HG03045 (cell line): ENCODE results near the gene KIAA1671.

ENCODE experiments used
- ATAC-seq: cut with Tn5 transposase; IDR thresholded peaks from one replicate; pipeline ENCODE4 v1.9.1; 2021; ENCODE audit warnings: mild to moderate bottlenecking, moderate library complexity; ENCODE audit not compliant: unreplicated experiment

KIAA1671 gene

DNA sequence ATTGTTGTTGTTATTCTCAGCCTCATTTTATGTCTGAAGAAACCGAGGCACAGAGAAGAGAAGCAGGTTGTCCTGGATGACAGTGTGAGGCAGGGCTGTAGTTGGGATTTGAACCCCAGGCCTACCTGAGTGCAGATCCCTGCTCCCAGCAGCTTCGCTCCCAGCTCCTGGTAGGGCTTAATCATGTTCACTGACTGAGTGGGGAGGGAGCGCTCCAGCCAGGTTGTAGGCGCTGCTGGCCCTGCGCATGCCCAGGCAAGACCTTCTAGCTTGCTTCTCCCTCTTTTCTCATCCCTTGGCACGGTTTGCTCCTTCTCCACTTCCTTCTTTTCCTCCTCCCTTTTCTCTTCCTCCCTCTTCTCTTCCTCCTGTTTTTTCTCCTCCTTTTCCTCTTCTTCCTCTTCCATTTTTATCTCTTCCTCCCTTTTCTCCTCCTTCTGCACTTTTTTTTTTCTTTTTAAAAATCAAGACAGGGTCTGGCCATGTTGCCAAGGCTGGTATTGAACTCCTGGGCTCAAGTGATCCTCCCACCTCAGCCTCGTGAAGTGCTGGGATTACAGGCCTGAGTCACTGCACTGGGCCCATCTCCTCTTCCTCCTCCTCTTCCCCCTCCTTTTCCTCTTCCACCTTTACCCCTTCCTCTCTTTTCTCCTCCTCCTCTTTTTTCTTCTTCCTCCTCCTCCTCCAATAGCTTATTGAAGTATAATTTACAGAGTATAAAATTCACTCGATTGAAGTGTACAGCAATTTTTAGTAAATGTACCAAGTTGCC lies 109.3 kb downstream of the KIAA1671 start:
- no peak for ATAC-seq

- no peak for ATAC-seq
Measured at GRCh38 chr22:25062386-25063085, 110.0 kb downstream of the KIAA1671 start.

GRCh38 chr22:25064894-25065560 lies 112.5 kb downstream of the KIAA1671 start:
- ATAC-seq, result no peak

DNA sequence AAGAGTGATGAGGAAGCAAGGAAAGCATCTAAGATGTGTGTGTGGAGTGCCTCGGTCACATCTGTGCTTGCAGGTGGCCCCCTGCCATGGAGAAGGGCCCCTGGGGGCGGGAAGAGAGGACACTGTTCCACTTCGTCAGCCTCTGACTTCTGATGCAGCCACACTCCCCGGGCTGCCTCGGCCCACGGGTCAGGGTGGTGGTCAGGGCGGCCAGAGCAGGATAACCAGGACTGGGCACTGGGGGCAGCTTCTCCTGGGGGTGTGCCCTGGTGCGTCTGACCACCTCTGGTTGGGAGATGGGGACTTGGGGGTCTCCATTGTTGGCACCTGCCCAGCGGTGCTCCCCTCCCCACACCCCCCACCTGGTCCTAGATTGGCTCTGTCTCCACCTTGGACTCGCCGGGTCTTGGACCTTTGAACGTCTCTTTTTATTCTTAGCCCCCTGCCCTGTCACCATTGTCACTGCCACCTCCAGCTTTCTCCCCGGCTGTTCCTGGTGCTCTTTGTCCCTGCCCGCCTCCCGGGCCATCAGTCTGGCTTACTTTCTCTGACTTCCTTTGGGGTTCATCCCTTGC lies 114.4 kb downstream of the KIAA1671 start:
- no peak for ATAC-seq

DNA sequence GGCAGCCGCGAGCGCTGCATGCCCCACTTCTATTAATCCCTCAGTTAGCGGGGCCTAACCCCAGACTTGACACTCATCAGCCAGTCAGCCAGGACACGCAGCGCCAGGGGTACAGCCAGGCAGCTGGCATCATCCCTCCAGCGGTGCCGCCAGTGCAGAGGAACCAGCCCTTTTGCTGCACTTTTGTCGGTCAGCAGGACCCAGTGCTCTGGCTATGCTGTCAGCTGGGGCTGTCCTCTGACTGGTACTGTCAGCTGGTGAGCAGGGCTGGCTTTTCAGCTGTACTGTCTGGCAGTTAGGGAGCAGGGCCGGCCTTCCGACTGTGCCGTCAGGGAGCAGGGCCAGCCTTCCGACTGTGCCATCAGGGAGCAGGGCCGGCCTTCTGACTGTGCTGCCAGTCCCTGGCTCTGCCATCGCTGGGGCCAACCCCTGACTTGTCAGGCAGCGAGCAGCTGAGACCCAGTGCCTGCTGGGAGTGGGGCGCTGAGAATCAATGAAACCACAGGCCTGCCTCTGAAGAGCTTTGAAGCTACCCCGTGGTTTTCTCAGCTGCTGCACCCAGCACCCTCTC lies 115.4 kb downstream of the KIAA1671 start:
- ATAC-seq, result no peak

DNA sequence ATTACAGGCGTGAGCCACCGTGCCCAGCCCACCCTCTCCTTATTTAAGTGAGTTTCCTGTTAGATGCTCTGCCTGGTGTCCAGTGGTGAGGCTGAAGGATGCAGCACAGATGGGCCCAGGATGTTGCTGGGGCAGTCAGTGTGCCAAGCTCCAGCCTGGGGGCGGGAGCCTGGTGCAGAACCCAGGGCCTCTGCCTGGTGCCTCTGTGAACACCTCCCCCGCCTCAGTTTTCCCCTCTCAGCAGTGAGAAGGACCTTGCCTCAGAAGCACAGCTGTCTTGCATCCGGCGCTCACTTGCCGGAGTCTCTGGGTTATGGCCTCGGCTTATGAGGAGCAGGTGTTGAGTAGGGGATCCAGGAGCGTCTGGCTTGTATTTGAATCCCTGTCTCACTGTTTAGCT lies 116.2 kb downstream of the KIAA1671 start:
- ATAC-seq, result no peak

DNA sequence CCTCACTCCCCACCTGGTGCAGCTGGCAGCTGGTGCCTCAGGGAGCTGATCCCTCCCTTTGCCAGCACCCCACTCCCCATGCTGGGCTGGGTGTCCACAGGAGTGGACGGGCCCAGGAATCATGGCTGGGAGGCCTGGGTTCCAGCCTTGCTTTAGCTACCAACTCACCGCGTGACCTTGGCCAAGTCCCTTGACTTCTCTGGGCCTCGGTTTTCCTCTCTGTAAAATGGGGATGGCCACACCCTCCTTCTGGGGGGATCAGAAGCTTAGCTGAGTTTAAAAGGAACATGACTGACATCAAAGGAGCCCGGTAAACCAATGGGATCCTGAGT lies 116.9 kb downstream of the KIAA1671 start:
- no peak for ATAC-seq

DNA sequence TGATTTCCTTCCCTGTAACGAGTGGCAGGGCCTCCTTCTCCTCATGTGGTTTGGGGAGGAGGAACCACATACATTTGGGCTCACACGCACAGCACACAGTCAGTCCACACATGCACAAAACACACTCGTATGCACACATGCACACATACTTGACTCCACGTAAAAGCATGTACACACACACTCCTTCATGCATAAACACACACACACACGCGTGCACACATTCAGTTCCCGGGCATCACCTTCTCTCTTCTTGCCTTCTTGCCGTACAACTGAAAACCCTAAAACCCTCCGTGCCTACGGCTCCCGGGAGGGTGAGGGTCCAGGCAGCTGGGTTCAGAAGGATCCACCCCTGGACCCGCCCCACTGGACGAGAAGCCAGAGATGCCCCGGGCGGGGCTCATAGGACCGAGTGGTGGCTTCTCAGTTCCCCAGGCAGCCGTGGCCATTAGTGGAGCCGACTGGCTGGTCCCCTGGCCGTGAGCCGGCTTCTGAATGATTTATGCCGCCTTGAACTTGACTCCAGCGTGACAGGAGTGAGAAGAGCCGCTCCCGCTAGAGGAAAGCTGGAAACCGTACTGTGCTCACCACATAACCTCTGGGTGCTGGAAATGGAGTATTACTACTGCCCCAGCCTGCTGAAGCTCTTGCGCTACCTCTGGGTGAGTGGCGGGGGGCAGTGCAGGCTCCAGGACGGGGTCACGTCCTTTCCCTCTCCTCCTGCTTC lies 117.4 kb downstream of the KIAA1671 start:
- ATAC-seq, result no peak

DNA sequence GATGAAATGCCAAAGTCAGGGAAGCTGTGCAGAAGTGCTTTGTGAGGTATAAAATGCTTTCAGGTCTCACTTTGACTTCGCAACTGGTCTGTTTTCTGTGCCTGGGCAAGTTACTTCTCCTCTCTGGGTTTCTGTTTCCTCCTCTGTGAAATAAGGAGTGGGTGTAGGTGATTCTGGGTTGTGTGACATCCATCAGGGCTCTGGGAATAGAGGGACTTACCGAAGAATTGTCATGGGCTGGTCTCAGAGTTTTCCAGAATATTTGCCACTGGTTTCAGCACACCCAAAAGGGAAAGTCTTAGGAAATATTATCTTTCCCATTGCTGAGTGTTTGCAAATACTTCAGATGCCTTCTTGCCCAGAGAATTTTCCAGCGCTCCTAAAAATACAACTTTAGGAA lies 118.4 kb downstream of the KIAA1671 start:
- no peak for ATAC-seq

GRCh38 chr22:25071720-25072119 lies 119.2 kb downstream of the KIAA1671 start:
- ATAC-seq, result no peak

DNA sequence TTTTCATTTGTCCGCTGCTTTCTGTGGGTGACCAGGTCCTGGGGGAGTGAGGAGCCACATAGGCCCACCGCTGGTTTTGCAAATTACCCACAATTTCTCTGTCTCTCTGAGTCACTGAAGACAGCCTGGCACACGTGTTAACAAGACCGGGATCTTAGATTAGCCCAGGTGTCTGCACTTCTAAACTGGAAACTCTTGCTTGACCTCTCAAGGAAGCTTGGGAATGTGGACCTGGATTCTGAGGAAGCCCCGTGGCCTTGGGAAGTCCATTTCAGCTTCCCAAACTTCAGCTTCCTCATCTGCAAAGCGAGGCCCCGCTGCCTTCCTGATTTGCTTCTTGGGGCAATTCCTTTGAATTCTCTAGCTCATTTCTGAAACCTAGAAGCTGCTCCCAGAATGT lies 119.9 kb downstream of the KIAA1671 start:
- no peak for ATAC-seq

DNA sequence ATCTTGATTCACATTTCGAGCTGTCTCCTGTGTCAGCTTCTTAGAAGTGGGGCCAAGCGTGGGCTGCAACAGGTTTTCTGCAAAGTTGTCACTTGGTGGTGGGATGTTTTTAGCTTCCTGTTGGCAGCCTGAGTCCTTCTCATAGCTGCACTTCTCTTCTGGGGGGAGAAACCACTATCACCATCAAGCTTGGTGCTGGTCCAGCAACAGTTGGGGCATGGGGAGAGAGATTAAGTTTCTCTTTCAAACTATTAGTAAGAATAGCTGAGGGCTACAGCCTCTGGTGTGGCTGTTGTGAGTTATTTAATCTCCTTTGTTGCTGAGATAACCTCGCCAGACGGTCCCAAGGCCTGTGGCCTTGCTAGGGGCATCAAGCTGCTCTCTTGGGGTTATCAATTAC lies 123.8 kb downstream of the KIAA1671 start:
- ATAC-seq, result no peak

- ATAC-seq, result no peak
Measured at GRCh38 chr22:25077056-25077455, 124.5 kb downstream of the KIAA1671 start.

- ATAC-seq, result no peak
Measured at GRCh38 chr22:25077964-25078363, 125.4 kb downstream of the KIAA1671 start.

- no peak for ATAC-seq
Measured at GRCh38 chr22:25078591-25078990, 126.1 kb downstream of the KIAA1671 start.

DNA sequence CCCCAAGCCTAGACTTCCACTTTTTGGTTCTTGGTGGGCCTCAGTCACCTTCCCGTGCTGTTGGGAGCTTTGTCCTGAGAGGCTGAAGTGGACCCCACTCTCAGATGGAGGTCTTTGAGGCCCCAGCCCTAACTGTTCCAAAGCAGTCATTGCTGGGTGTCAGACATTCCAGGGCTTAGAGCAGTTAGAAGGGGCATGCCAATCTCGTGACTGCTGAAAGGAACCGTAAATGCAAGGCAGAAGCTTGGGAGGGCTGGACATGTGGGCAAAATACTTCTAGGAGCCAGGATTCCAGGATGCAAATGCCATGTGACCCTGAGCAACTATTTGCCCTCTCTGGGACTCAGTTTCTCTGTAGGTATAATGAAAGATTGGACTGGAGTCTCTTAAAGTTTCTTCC lies 128.3 kb downstream of the KIAA1671 start:
- ATAC-seq, result no peak

- no peak for ATAC-seq
Measured at GRCh38 chr22:25081409-25081824, 128.9 kb downstream of the KIAA1671 start.

DNA sequence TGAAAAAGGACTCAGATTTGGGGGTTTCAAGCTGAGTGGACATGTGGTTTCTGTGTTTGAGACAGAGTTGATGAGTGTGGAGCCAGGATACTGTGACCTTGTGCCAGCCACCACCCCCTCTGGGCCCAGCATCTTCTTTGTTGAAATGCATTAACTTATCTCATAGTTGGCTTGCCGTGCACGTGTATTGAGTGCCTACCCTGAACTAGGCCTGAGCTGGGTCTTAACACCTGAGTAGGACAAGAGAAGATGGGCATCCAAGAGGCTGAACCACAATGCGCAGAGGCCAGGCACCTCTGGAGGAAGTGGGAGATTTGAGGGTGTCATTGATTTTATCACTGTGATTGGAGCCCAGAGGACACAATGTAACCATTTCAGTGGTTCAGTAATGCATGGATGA lies 129.6 kb downstream of the KIAA1671 start:
- no peak for ATAC-seq

DNA sequence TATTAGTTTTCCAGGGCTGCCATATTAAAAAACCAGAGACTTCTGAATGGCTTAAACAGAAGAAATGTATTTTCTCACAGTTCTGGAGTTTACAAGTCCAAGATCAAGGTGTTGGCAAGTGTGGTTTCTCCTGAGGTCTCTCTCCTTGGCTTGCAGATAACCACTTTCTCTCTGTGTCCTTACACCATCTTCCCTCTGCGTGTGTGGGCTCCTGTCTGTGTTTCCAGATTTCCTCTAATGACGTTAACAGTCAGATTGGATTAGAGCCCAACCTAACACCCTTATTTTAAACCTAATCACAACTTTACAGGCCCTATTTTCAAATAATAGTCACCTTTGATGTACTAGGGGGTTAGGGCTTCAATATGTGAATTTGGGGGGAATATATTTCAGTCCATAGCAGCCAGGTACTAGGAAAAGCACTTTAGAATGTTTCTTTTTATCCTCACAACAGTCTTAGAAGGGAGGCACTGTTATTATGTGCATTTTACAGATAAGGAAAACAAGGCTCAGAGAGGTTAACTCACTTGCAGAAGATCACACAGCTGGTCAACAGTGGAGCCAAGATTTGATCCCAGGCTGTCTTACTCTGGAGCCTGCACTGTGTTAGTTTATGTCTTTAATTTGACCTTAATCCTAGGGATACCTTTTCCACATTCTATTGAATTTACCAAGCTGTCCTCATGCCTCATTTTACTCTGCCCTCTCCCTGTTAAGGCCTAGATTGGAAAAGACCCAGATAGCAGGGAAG lies 130.7 kb downstream of the KIAA1671 start:
- ATAC-seq, result no peak

DNA sequence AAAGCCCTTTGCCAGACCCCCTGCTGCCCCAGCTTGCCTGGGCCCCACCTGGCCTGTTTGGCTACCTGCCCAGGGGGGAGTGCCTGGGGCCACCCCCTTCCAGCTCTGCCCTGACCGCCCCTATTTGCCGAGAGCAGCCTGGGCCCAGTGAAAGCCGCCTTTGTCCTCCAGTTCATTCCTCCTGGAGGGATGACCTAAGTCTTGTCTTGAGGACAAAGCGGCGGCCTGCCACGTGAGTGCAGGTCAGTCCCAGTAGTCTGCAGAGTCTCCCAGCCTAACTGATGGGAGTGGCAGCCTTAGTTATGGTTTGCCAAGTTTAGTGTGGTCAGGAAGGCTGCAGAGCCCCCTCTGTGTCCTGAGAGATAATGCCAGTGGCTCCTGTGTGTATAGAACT lies 131.3 kb downstream of the KIAA1671 start:
- ATAC-seq, result no peak
